Lung (tissue), 12 donors: ENCODE data around the gene TCTN2. TPM values are rescaled to one million over a fixed set of nuclear protein-coding genes. Genes with fewer than 3 reads are reported as not detected.

Source experiments
- ATAC-seq: fragments of 200-7000 bp; cut with Tn5 transposase; one replicate; pipeline ENCODE4 v1.9.1; 2020; ENCODE audit warnings: moderate number of reproducible peaks; ENCODE audit not compliant: insufficient read depth, low FRiP score
- DNase-seq, 3 donors: peaks; one replicate each; pipeline ENCODE4 v3.0.0-alpha.2; 2013 to 2017
- H3K27ac ChIP-seq, 2 donors: one replicate each; pipeline ENCODE4 v1.5.1; 2013; ENCODE audit warnings: mild to moderate bottlenecking in 2 of 2, moderate library complexity in 2 of 2, control low read depth in 1 of 2, inconsistent platforms in 1 of 2, low read depth in 1 of 2, low read length in 1 of 2
- H3K27me3 ChIP-seq, 3 donors: one replicate each; pipeline ENCODE4 v1.5.1; 2013; ENCODE audit warnings: low read length in 2 of 3; ENCODE audit not compliant: control insufficient read depth in 3 of 3, insufficient read depth in 3 of 3
- H3K36me3 ChIP-seq, 4 donors: one replicate each; pipeline ENCODE4 v1.5.1; 2013; ENCODE audit warnings: low read length in 4 of 4, mild to moderate bottlenecking in 1 of 4, moderate library complexity in 1 of 4; ENCODE audit not compliant: control insufficient read depth in 4 of 4, insufficient read depth in 4 of 4
- H3K4me1 ChIP-seq, 5 donors: one replicate each; pipeline ENCODE4 v1.5.1; 2013; ENCODE audit warnings: low read length in 5 of 5, mild to moderate bottlenecking in 2 of 5, moderate library complexity in 1 of 5; ENCODE audit not compliant: control insufficient read depth in 5 of 5, insufficient read depth in 5 of 5
- H3K4me3 ChIP-seq: one replicate; pipeline ENCODE4 v1.5.1; 2013; ENCODE audit warnings: mild to moderate bottlenecking, control low read depth, moderate library complexity
- H3K9ac ChIP-seq, 2 donors: one replicate each; pipeline ENCODE4 v1.5.1; 2013; ENCODE audit warnings: low read length in 2 of 2, control low read depth in 1 of 2; ENCODE audit not compliant: insufficient read depth in 1 of 2
- H3K9me3 ChIP-seq, 4 donors: one replicate each; pipeline ENCODE4 v1.5.1; 2013; ENCODE audit warnings: low read length in 3 of 4, mild to moderate bottlenecking in 1 of 4, moderate library complexity in 1 of 4; ENCODE audit not compliant: control insufficient read depth in 4 of 4, insufficient read depth in 3 of 4
- WGBS, 2 donors: extraction: QIAGEN DNeasy Blood & Tissue Kit; methylation state at CpG; one replicate each; pipeline ENCODE4 v1.1.7; 2013; 5-methylcytosine and 5-hydroxymethylcytosine counted together
- polyA plus RNA-seq, 2 donors: library from polyadenylated mRNA; stranded (reverse); fragments of 200-250 nt; gene quantifications; one replicate each; pipeline ENCODE4 v1.2.1, GENCODE V29; 2013
- total RNA-seq, 2 donors: library from RNA; depleted of rRNA in 1 of 2; stranded (reverse); fragments of >200 nt in 1 of 2; gene quantifications; one replicate each; pipeline ENCODE4 v1.2.1, GENCODE V29; 2014 to 2021
- TF ChIP-seq, protein P1 (sequence below): IDR thresholded peaks from 2 replicates; pipeline ENCODE4 v1.5.1; 2012; ENCODE audit warnings: mild to moderate bottlenecking; ENCODE audit errors: control extremely low read depth, extremely low read depth
- donor health status: control.
- donor health status: control.
- donor health status: Bipolar disorder and iron deficiency.
- donor health status: healthy.
- donor health status: DM: yes; HTN: yes; CAD: no.

The TCTN2 gene
- total and polyA plus RNA-seq, 4 donors = 5.2 to 28.2 (median 14.2) TPM

DNA sequence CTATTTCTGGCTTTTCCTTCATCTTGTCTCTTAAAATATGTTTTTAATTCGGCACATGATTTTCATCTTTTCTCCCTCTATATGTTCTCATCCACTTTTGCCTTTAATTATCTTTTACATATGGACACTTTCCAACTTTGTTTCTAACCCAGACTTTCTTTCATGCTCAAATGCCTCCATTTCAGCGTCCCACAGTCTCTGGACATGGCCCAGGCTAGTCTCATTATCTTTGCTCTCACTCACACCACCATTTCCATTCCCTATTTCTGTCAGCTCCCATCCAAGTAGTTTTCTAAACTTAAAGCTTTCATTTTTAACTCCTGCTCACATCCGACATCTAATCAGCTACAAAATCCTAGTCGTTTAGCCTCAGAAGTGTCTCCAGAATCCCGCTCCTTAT is 22.5 kb upstream of the TCTN2 start:
- TF ChIP-seq, protein P1, sequence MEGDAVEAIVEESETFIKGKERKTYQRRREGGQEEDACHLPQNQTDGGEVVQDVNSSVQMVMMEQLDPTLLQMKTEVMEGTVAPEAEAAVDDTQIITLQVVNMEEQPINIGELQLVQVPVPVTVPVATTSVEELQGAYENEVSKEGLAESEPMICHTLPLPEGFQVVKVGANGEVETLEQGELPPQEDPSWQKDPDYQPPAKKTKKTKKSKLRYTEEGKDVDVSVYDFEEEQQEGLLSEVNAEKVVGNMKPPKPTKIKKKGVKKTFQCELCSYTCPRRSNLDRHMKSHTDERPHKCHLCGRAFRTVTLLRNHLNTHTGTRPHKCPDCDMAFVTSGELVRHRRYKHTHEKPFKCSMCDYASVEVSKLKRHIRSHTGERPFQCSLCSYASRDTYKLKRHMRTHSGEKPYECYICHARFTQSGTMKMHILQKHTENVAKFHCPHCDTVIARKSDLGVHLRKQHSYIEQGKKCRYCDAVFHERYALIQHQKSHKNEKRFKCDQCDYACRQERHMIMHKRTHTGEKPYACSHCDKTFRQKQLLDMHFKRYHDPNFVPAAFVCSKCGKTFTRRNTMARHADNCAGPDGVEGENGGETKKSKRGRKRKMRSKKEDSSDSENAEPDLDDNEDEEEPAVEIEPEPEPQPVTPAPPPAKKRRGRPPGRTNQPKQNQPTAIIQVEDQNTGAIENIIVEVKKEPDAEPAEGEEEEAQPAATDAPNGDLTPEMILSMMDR = no peak
- DNase-seq (no peak), ATAC-seq (no peak)
- no peaks in the 10 kb centered on the region for H3K4me1 ChIP-seq
- H3K27me3 ChIP-seq = no peaks in the 10 kb centered on the region
- 95 to 96% methylated on average over 5 of the region's 5 CpGs for WGBS, 2 donors
- H3K36me3 ChIP-seq = peaks cover 13 to 23% (median 18%) of the 10 kb centered on the region in 4 donors
- H3K9ac ChIP-seq = no peak overlapping the region
- no peaks in the 10 kb centered on the region for H3K9me3 ChIP-seq
- H3K4me3 ChIP-seq = no peak overlapping the region
- H3K27ac ChIP-seq = no peak overlapping the region

DNA sequence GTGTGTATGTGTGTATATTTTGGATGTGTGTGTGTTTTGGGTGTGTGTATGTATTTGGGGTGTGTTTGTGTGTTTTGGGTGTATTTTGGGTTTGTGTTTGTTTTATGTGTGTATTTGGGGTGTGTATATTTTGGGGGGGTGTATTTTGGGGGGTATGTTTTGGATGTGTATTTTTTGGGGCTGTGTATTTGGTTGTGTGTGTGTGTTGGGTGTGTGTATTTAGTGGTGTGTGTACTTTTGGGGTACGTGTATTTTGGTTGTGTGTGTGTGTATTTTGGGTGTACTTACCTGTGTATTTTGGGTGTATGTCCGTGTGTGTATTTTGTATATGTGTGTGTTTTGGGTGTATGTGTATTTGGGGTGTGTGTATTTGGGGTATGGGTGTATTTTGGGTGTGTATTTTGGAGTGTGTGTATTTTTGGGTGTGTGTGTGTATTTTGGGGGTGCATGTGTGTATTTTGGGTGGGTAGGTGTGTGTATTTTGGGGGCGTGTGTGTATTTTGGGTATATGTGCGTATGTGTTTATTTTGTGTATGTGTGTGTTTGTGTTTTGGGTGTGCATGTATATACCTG is 16.7 kb upstream of the TCTN2 start:
- H3K9me3 ChIP-seq = no peaks in the 10 kb centered on the region
- H3K4me3 ChIP-seq = no peak overlapping the region
- H3K27me3 ChIP-seq = no peaks in the 10 kb centered on the region
- no peaks in the 10 kb centered on the region for H3K4me1 ChIP-seq
- ATAC-seq (no peak), DNase-seq (no peak)
- TF ChIP-seq, protein P1 = no peak
- no peak overlapping the region for H3K27ac ChIP-seq
- 92 to 93% methylated on average over 4 of the region's 4 CpGs for WGBS, 2 donors
- H3K36me3 ChIP-seq = peaks cover 3 to 22% (median 13%) of the 10 kb centered on the region in 4 donors
- H3K9ac ChIP-seq = no peak overlapping the region

DNA sequence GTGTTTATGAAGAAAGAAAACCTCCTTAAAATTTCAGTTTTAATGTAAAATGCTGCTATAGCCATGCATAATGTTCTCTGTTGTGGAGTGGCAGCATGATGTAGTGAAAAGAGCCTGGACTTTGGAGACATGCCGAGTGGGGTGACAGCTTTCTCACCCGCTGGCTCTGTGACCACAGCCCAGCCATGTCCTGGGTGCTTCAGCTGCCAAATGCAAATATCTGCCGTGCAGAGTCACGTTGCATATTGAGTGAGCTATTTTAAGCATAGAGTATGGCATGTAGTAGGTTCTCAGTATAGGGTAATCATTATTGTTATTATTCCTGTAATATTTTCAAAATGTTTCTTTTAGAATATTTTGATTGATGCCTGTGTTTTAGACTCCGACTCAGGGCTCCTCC is 15.5 kb upstream of the TCTN2 start:
- Histone ChIP-seq H3K4me1 (no peaks in the 10 kb centered on the region), H3K27ac (no peak overlapping the region), H3K36me3 (peaks cover 3 to 21% (median 12%) of the 10 kb centered on the region in 4 donors), H3K27me3 (no peaks in the 10 kb centered on the region), H3K4me3 (no peak overlapping the region), H3K9ac (no peak overlapping the region), H3K9me3 (no peaks in the 10 kb centered on the region)
- TF ChIP-seq, protein P1 = no peak
- ATAC-seq (no peak), DNase-seq (no peak)
- 84 to 95% methylated on average over 5 of the region's 5 CpGs for WGBS, 2 donors

DNA sequence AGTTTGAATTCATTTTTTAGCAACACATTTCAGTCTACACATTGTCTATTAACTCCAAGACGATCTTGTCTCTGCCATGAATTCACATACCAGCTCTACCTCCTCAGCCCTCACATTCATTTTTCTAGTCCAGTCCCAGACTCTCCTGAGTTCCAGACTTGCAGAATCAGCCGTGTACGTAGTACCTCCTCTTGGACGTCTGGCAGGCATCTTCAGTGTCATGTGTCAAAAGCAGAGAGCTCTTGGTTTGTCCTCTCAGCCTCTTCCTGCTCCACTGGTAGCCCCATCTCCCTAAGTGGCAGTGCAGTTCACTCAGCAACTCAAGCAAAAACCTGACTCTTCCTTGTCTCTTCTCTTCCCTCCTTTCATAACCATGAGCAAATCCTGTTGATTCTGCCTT is 14.5 kb upstream of the TCTN2 start:
- no peaks in the 10 kb centered on the region for H3K27me3 ChIP-seq
- TF ChIP-seq, protein P1 = no peak
- ATAC-seq = no peak
- H3K9ac ChIP-seq = no peak overlapping the region
- no peak overlapping the region for H3K27ac ChIP-seq
- no peak overlapping the region for H3K4me3 ChIP-seq
- H3K4me1 ChIP-seq = no peaks in the 10 kb centered on the region
- WGBS, 2 donors = 86 to 93% methylated on average over 4 of the region's 4 CpGs
- H3K9me3 ChIP-seq = no peaks in the 10 kb centered on the region
- no peak for DNase-seq
- H3K36me3 ChIP-seq = peaks cover 0 to 18% (median 8%) of the 10 kb centered on the region in 4 donors
